H9 (cell line): Measurements from ENCODE around the gene FAM72A. TPM values are rescaled to one million over a fixed set of nuclear protein-coding genes. Genes with fewer than 3 reads are reported as not detected.
"Not testable (repeated sequence)": the region's sequence is repeated elsewhere in the genome, so short reads cannot be mapped to it uniquely, and the experiment has no call there.

Experiments used
- DNase-seq: peaks from one replicate; pipeline ENCODE4 v3.0.0-alpha.2; 2017
- H2AFZ ChIP-seq: one replicate; pipeline ENCODE4 v1.6.1; 2013; ENCODE audit warnings: mild to moderate bottlenecking, low read length, control low read depth, moderate library complexity
- H2AK5ac ChIP-seq: 2 replicates; pipeline ENCODE4 v1.6.1; 2013; ENCODE audit warnings: low read length, control low read depth, mixed read lengths; ENCODE audit not compliant: insufficient read length
- H2BK120ac ChIP-seq: one replicate; pipeline ENCODE4 v1.6.1; 2013; ENCODE audit warnings: low read depth, mild to moderate bottlenecking, low read length, control low read depth, inconsistent platforms; ENCODE audit not compliant: poor library complexity, severe bottlenecking
- H2BK12ac ChIP-seq: 2 replicates; pipeline ENCODE4 v1.6.1; 2013; ENCODE audit warnings: low read length, control low read depth, mixed read lengths, low read depth; ENCODE audit not compliant: insufficient read length
- H2BK15ac ChIP-seq: 2 replicates; pipeline ENCODE4 v1.6.1; 2013; ENCODE audit warnings: low read depth, low read length, control low read depth
- H2BK20ac ChIP-seq: one replicate; pipeline ENCODE4 v1.6.1; 2013; ENCODE audit warnings: low read depth, mild to moderate bottlenecking, low read length, control low read depth, inconsistent platforms; ENCODE audit not compliant: poor library complexity, severe bottlenecking
- H2BK5ac ChIP-seq: 2 replicates; pipeline ENCODE4 v1.6.1; 2013; ENCODE audit warnings: low read length, control low read depth, mixed read lengths; ENCODE audit not compliant: insufficient read length
- H3K14ac ChIP-seq: 2 replicates; pipeline ENCODE4 v1.6.1; 2013; ENCODE audit warnings: low read length, control low read depth; ENCODE audit not compliant: insufficient read depth
- H3K18ac ChIP-seq: 2 replicates; pipeline ENCODE4 v1.6.1; 2013; ENCODE audit warnings: low read depth, mild to moderate bottlenecking, mixed read lengths, low read length, control low read depth; ENCODE audit not compliant: insufficient read length
- H3K23ac ChIP-seq: 2 replicates; pipeline ENCODE4 v1.6.1; 2013; ENCODE audit warnings: low read length, control low read depth, mixed read lengths, low read depth; ENCODE audit not compliant: insufficient read length
- H3K23me2 ChIP-seq: 2 replicates; pipeline ENCODE4 v1.6.1; 2013; ENCODE audit warnings: low read depth, mild to moderate bottlenecking, mixed read lengths, low read length, control low read depth; ENCODE audit not compliant: insufficient read length, poor library complexity, severe bottlenecking
- H3K27ac ChIP-seq: 2 replicates; pipeline ENCODE4 v1.5.1; 2013; ENCODE audit warnings: low read length, control low read depth, mixed read lengths, low read depth; ENCODE audit not compliant: insufficient read length
- H3K27me3 ChIP-seq: 2 replicates; pipeline ENCODE4 v1.6.1; 2013; ENCODE audit warnings: low read length, control low read depth, inconsistent platforms; ENCODE audit not compliant: insufficient read depth
- H3K4ac ChIP-seq: 2 replicates; pipeline ENCODE4 v1.6.1; 2013; ENCODE audit warnings: low read depth, mild to moderate bottlenecking, control low read depth, inconsistent platforms, low read length, moderate library complexity
- H3K4me1 ChIP-seq: 2 replicates; pipeline ENCODE4 v1.6.1; 2013; ENCODE audit warnings: low read length, control low read depth, inconsistent platforms; ENCODE audit not compliant: insufficient read depth
- H3K4me2 ChIP-seq: 2 replicates; pipeline ENCODE4 v1.6.1; 2013; ENCODE audit warnings: low read length, control low read depth, mixed read lengths; ENCODE audit not compliant: insufficient read length, insufficient read depth
- H3K56ac ChIP-seq: 2 replicates; pipeline ENCODE4 v1.6.1; 2013; ENCODE audit warnings: low read depth, mild to moderate bottlenecking, mixed read lengths, low read length, control low read depth; ENCODE audit not compliant: insufficient read length
- H3K79me1 ChIP-seq: 2 replicates; pipeline ENCODE4 v1.6.1; 2013; ENCODE audit warnings: low read depth, mild to moderate bottlenecking, moderate library complexity, low read length, control low read depth, inconsistent platforms; ENCODE audit not compliant: insufficient read depth, poor library complexity, severe bottlenecking
- H3K79me2 ChIP-seq: 2 replicates; pipeline ENCODE4 v1.6.1; 2013; ENCODE audit warnings: low read length, control low read depth, inconsistent platforms; ENCODE audit not compliant: insufficient read depth
- H3K9ac ChIP-seq: 2 replicates; pipeline ENCODE4 v1.6.1; 2013; ENCODE audit warnings: low read length, control low read depth, mixed read lengths; ENCODE audit not compliant: insufficient read length; ENCODE audit errors: extremely low read depth
- H3K9me3 ChIP-seq: one replicate; pipeline ENCODE4 v1.6.1; 2013; ENCODE audit warnings: low read depth, low read length, inconsistent platforms; ENCODE audit not compliant: control insufficient read depth
- H3T11ph ChIP-seq: one replicate; pipeline ENCODE4 v1.6.1; 2013; ENCODE audit warnings: mild to moderate bottlenecking, low read length, control low read depth, inconsistent platforms
- H4K20me1 ChIP-seq: one replicate; pipeline ENCODE4 v1.6.1; 2013; ENCODE audit not compliant: control insufficient read depth, insufficient read length, insufficient read depth
- H4K5ac ChIP-seq: 2 replicates; pipeline ENCODE4 v1.6.1; 2013; ENCODE audit warnings: low read depth, mild to moderate bottlenecking, mixed read lengths, low read length, control low read depth; ENCODE audit not compliant: insufficient read length
- H4K8ac ChIP-seq: replicated peaks from 2 replicates; pipeline ENCODE4 v1.6.1; 2013; ENCODE audit warnings: low read length, control low read depth, mixed read lengths, low read depth; ENCODE audit not compliant: insufficient read length
- H4K91ac ChIP-seq: 2 replicates; pipeline ENCODE4 v1.6.1; 2013; ENCODE audit warnings: low read depth, mild to moderate bottlenecking, moderate library complexity, mixed read lengths, low read length, control low read depth; ENCODE audit not compliant: insufficient read length
- H3K27ac Mint-ChIP-seq, 3 experiments: 2 replicates in 2 of 3; 3 replicates in 1 of 3; pipeline ENCODE4 v1.8.0; 2020 to 2021; ENCODE audit warnings: mixed read lengths in 3 of 3, mild to moderate bottlenecking in 1 of 3, moderate library complexity in 1 of 3
- H3K27me3 Mint-ChIP-seq: 2 replicates; pipeline ENCODE4 v1.8.0; 2021; ENCODE audit warnings: low read depth, mild to moderate bottlenecking, moderate library complexity, mixed read lengths
- H3K36me3 Mint-ChIP-seq, 3 experiments: 2 replicates in 2 of 3; 3 replicates in 1 of 3; pipeline ENCODE4 v1.8.0; 2020 to 2021; ENCODE audit warnings: low read depth in 3 of 3, mixed read lengths in 3 of 3; ENCODE audit not compliant: insufficient read depth in 1 of 3
- H3K4me1 Mint-ChIP-seq, 2 experiments: 2 replicates each; pipeline ENCODE4 v1.8.0; 2020; ENCODE audit warnings: mixed read lengths in 2 of 2
- H3K4me3 Mint-ChIP-seq, 2 experiments: 2 replicates in 1 of 2; 3 replicates in 1 of 2; pipeline ENCODE4 v1.8.0; 2020 to 2021; ENCODE audit warnings: mild to moderate bottlenecking in 2 of 2, mixed read lengths in 2 of 2, moderate library complexity in 1 of 2
- H3K9me3 Mint-ChIP-seq, 2 experiments: 2 replicates in 1 of 2; 3 replicates in 1 of 2; pipeline ENCODE4 v1.8.0; 2020; ENCODE audit warnings: mild to moderate bottlenecking in 2 of 2, mixed read lengths in 2 of 2, moderate library complexity in 1 of 2
- WGBS: extraction: QIAGEN DNeasy Blood & Tissue Kit; methylation state at CpG from one replicate; pipeline ENCODE4 v1.1.7; 2013; ENCODE audit warnings: missing lambda C conversion rate, low lambda C conversion rate, mixed read lengths; ENCODE audit not compliant: insufficient read length; ENCODE audit errors: extremely low coverage; 5-methylcytosine and 5-hydroxymethylcytosine counted together
- total RNA-seq: library from RNA; stranded (reverse); gene quantifications from 2 replicates; pipeline ENCODE4 v1.2.1, GENCODE V29; 2021

FAM72A gene
- total RNA-seq, 1 experiment from 2014 or later: 10.5 TPM

- not testable (repeated sequence) for H3K4me2 ChIP-seq
- no CpG with 5 or more reads among the region's 3 CpGs for WGBS
Observed at GRCh38 chr1:206218285-206218684, 15.6 kb upstream of the FAM72A start.

GRCh38 chr1:206215600-206216392, 13.2 kb upstream of the FAM72A start:
- H3K4me3 Mint-ChIP-seq, H4K91ac ChIP-seq, H3K23me2 ChIP-seq, H3K79me2 ChIP-seq, H2BK20ac ChIP-seq, H3K4ac ChIP-seq, H3K18ac ChIP-seq, H3K36me3 Mint-ChIP-seq, H4K8ac ChIP-seq, H2BK5ac ChIP-seq, H3K4me1 ChIP-seq, H2AK5ac ChIP-seq, H3K9me3 Mint-ChIP-seq, H3K27me3 ChIP-seq, H3K9me3 ChIP-seq, H2AFZ ChIP-seq, H2BK15ac ChIP-seq, H4K5ac ChIP-seq, H3K4me2 ChIP-seq, H3K4me1 Mint-ChIP-seq, H3K56ac ChIP-seq, DNase-seq, H3K27ac Mint-ChIP-seq, H2BK120ac ChIP-seq, H3K23ac ChIP-seq, H2BK12ac ChIP-seq, H3K79me1 ChIP-seq, H3K27me3 Mint-ChIP-seq, H3T11ph ChIP-seq, H3K9ac ChIP-seq, H3K14ac ChIP-seq, H4K20me1 ChIP-seq, H3K27ac ChIP-seq: not testable (repeated sequence)
- WGBS: no CpG with 5 or more reads among the region's 7 CpGs

More at GRCh38 chr1:206218285-206218684, 15.6 kb upstream of the FAM72A start:
- H2BK15ac ChIP-seq, H2BK5ac ChIP-seq, H2BK120ac ChIP-seq, H3K14ac ChIP-seq, H3K56ac ChIP-seq, H2BK12ac ChIP-seq, H3K23me2 ChIP-seq, H3K4ac ChIP-seq, H3T11ph ChIP-seq, H3K9ac ChIP-seq, H3K27ac ChIP-seq, H3K4me3 Mint-ChIP-seq, H3K9me3 ChIP-seq, H3K4me1 ChIP-seq, H2AK5ac ChIP-seq, H4K5ac ChIP-seq, H3K9me3 Mint-ChIP-seq, H3K79me2 ChIP-seq, H3K4me1 Mint-ChIP-seq, H3K27ac Mint-ChIP-seq, H4K20me1 ChIP-seq, H4K91ac ChIP-seq, H3K36me3 Mint-ChIP-seq, H2BK20ac ChIP-seq, H3K23ac ChIP-seq, H3K79me1 ChIP-seq, H3K18ac ChIP-seq, H4K8ac ChIP-seq, H3K27me3 Mint-ChIP-seq, H2AFZ ChIP-seq, H3K27me3 ChIP-seq, DNase-seq: not testable (repeated sequence)
